HL-60 (cell line): ENCODE results near the gene FAM221B.

Experiments
- DNase-seq, 2 experiments: peaks; one replicate each; pipeline ENCODE4 v3.0.0-alpha.2; 2010 to 2020; ENCODE audit warnings: low read depth in 1 of 2, low spot score in 1 of 2
- H3K27ac ChIP-seq: fragments of 250-450 bp; sonication (Bioruptor Pico); replicated peaks from 2 replicates; pipeline ENCODE4 v1.5.1; 2020; ENCODE audit warnings: mild to moderate bottlenecking, moderate library complexity
- H3K27me3 ChIP-seq: fragments of 250-450 bp; sonication (Bioruptor Pico); 2 replicates; pipeline ENCODE4 v1.5.1; 2021; ENCODE audit warnings: mild to moderate bottlenecking, moderate library complexity; ENCODE audit not compliant: insufficient read depth, poor library complexity, severe bottlenecking
- H3K4me3 ChIP-seq: replicated peaks from 2 replicates; pipeline ENCODE4 v1.5.1; 2011; ENCODE audit warnings: mild to moderate bottlenecking, control low read depth, low read length; ENCODE audit not compliant: insufficient read depth
- CTCF ChIP-seq: IDR thresholded peaks from one replicate; pipeline ENCODE4 v1.5.1; 2011; ENCODE audit warnings: low read length, control low read depth, inconsistent platforms; ENCODE audit not compliant: insufficient read depth
- GABPA ChIP-seq: IDR thresholded peaks from 2 replicates; pipeline ENCODE4 v1.6.1; 2012; ENCODE audit warnings: low read depth
- POLR2AphosphoS5 ChIP-seq: IDR thresholded peaks from 2 replicates; pipeline ENCODE4 v1.6.1; 2012; ENCODE audit warnings: low read depth
- REST ChIP-seq: IDR thresholded peaks from 2 replicates; pipeline ENCODE4 v1.6.1; 2012; ENCODE audit warnings: low read depth; ENCODE audit not compliant: insufficient replicate concordance
- SPI1 ChIP-seq: IDR thresholded peaks from 2 replicates; pipeline ENCODE4 v1.6.1; 2012; ENCODE audit warnings: low read depth, mild to moderate bottlenecking, borderline replicate concordance

FAM221B gene

DNA sequence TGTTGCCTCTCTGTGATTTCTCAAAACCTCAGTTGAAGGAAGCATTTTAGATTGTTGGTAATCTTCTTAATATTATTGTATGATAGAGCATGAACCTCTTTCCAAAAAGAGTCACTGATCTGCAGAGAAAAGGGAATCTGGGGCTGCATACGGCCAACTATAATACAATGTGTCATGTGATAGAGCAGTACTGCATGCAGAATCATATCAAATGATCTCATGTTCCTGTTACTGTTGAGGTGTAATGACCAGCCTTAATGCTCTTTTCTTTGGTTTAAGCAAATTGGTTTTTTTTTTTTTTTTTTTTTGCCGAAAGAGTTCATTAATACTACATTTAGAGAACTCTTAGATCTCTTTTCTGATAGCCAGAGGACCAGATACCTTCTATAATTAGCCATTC lies 61.5 kb downstream of the FAM221B start:
- Histone ChIP-seq H3K27me3 (no peaks in the 10 kb centered on the region), H3K27ac (no peak overlapping the region), H3K4me3 (no peak overlapping the region)
- no peak for TF ChIP-seq SPI1
- no peak for TF ChIP-seq CTCF
- no peak for TF ChIP-seq REST
- TF ChIP-seq POLR2AphosphoS5: no peak
- TF ChIP-seq GABPA: no peak
- DNase-seq: no peak
